Immature natural killer cell (primary cell): ENCODE data around the gene EFNA4. TPM values are rescaled to one million over a fixed set of nuclear protein-coding genes. Genes with fewer than 3 reads are reported as not detected.

Experiments
- DNase-seq, 3 donors: peaks; one replicate each; pipeline ENCODE4 v3.0.0; 2022; ENCODE audit warnings: mixed read lengths in 1 of 3
- H3K27ac Mint-ChIP-seq, 6 donors: one replicate each; pipeline ENCODE4 v1.8.0; 2020; ENCODE audit warnings: mixed read lengths in 6 of 6, mild to moderate bottlenecking in 5 of 6, inconsistent platforms in 4 of 6, moderate library complexity in 3 of 6
- H3K27me3 Mint-ChIP-seq, 3 donors: one replicate each; pipeline ENCODE4 v1.8.0; 2020 to 2021; ENCODE audit warnings: low read depth in 3 of 3, mild to moderate bottlenecking in 3 of 3, mixed read lengths in 3 of 3, moderate library complexity in 3 of 3, inconsistent platforms in 1 of 3
- H3K36me3 Mint-ChIP-seq, 3 donors: one replicate each; pipeline ENCODE4 v1.8.0; 2020; ENCODE audit warnings: mixed read lengths in 3 of 3, inconsistent platforms in 2 of 3, mild to moderate bottlenecking in 2 of 3
- H3K4me1 Mint-ChIP-seq, 2 donors: one replicate each; pipeline ENCODE4 v1.8.0; 2020; ENCODE audit warnings: inconsistent platforms in 2 of 2, mild to moderate bottlenecking in 2 of 2, mixed read lengths in 2 of 2, moderate library complexity in 1 of 2
- H3K4me3 Mint-ChIP-seq, 5 donors: one replicate each; pipeline ENCODE4 v1.8.0; 2020; ENCODE audit warnings: mild to moderate bottlenecking in 5 of 5, mixed read lengths in 5 of 5, inconsistent platforms in 3 of 5, moderate library complexity in 3 of 5
- H3K9me3 Mint-ChIP-seq, 6 donors: one replicate each; pipeline ENCODE4 v1.8.0; 2020; ENCODE audit warnings: mild to moderate bottlenecking in 6 of 6, mixed read lengths in 6 of 6, inconsistent platforms in 4 of 6, moderate library complexity in 3 of 6
- polyA plus RNA-seq, 3 donors: library from polyadenylated mRNA; unstranded; fragments of 300-500 nt; fragmentation: Illumina TruSeq; gene quantifications; one replicate each; pipeline ENCODE4 v1.2.3, GENCODE V29; 2021

Gene EFNA4
- polyA plus RNA-seq, 3 donors from 2014 or later: 1.1 to 3.0 (median 2.6) TPM

- Mint-ChIP-seq H3K4me3 (peak overlapping the region; percentile 27 to 71 (median 51)), H3K27ac (peak overlapping the region in 3 of 6 donors; percentile 28 to 62 (median 45)), H3K36me3 (no peaks in the 10 kb centered on the region), H3K4me1 (peaks cover 33 to 40% of the 10 kb centered on the region in 2 donors), H3K27me3 (peaks cover 16 to 35% (median 23%) of the 10 kb centered on the region in 3 donors), H3K9me3 (peaks cover 0 to 3% (median 0%) of the 10 kb centered on the region in 6 donors)
- peak; percentile 75 to 79 (median 79) for DNase-seq
These were observed 22.7 kb downstream of the EFNA4 start for GRCh38 chr1:155086128-155086741.

- H3K9me3 Mint-ChIP-seq: no peaks in the 10 kb centered on the region
- peaks cover 29 to 36% of the 10 kb centered on the region in 2 donors for H3K4me1 Mint-ChIP-seq
- no peak overlapping the region for H3K27ac Mint-ChIP-seq
- peaks cover 13 to 29% (median 21%) of the 10 kb centered on the region in 3 donors for H3K27me3 Mint-ChIP-seq
- peak overlapping the region in 1 of 5 donors; percentile 5 for H3K4me3 Mint-ChIP-seq
- no peaks in the 10 kb centered on the region for H3K36me3 Mint-ChIP-seq
- no peak for DNase-seq
These were observed 23.5 kb downstream of the EFNA4 start for GRCh38 chr1:155086856-155087535.

GRCh38 chr1:155091071-155092051, 27.8 kb downstream of the EFNA4 start:
- peak; percentile 68 to 75 (median 71) for DNase-seq
- H3K4me3 Mint-ChIP-seq: no peak overlapping the region
- no peaks in the 10 kb centered on the region for H3K36me3 Mint-ChIP-seq
- H3K27ac Mint-ChIP-seq: no peak overlapping the region
- no peaks in the 10 kb centered on the region for H3K9me3 Mint-ChIP-seq
- peaks cover 0 to 7% (median 5%) of the 10 kb centered on the region in 3 donors for H3K27me3 Mint-ChIP-seq
- H3K4me1 Mint-ChIP-seq: peaks cover 1 to 5% of the 10 kb centered on the region in 2 donors

- Mint-ChIP-seq H3K27me3 (peaks cover 0 to 9% (median 8%) of the 10 kb centered on the region in 3 donors), H3K27ac (no peak overlapping the region), H3K9me3 (no peaks in the 10 kb centered on the region), H3K36me3 (no peaks in the 10 kb centered on the region), H3K4me1 (peaks cover 1 to 5% of the 10 kb centered on the region in 2 donors), H3K4me3 (no peak overlapping the region)
- DNase-seq: no peak
These were observed 28.6 kb downstream of the EFNA4 start for GRCh38 chr1:155092131-155092530.

GRCh38 chr1:155092641-155093040, 29.1 kb downstream of the EFNA4 start:
- Mint-ChIP-seq H3K27me3 (peaks cover 0 to 7% (median 6%) of the 10 kb centered on the region in 3 donors), H3K4me1 (peaks cover 1 to 5% of the 10 kb centered on the region in 2 donors), H3K27ac (no peak overlapping the region), H3K4me3 (no peak overlapping the region), H3K9me3 (no peaks in the 10 kb centered on the region), H3K36me3 (no peaks in the 10 kb centered on the region)
- DNase-seq: no peak

DNA sequence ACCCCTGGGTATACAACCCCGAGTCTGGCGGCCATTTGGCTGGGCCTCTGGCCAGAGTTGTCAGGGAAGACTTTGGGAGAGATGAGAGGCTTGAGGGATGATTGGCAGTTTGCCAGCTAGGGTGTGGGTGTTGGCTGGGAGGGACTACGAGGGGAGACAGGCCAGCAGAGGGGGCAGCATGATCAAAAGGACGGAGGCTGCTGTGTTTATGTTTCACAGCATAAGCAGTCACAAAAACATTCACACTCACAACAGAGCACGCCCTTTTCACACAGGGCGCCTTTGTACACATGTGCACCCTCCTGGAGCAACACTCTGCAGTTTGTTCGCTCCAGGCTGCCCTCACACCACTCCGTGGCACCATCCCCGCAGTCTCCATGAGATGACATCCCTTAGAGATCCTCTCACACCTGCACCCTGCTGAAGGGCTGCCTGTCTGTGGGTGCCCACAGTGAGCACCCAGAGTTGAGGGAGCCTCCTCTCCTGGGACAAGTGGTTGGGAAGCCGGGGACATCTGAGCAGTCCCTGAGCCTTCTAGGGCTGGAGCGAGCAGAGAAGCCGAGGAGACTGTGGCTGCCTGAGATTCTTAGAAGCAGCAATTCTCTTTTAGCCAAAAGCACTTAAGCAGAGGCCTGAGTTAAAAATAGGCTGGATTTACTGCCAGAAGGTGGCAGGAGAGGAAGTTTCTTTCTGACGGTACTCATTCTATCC, 30.5 kb downstream of the EFNA4 start:
- Mint-ChIP-seq H3K4me3 (no peak overlapping the region), H3K9me3 (no peaks in the 10 kb centered on the region)
- DNase-seq: no peak

DNA sequence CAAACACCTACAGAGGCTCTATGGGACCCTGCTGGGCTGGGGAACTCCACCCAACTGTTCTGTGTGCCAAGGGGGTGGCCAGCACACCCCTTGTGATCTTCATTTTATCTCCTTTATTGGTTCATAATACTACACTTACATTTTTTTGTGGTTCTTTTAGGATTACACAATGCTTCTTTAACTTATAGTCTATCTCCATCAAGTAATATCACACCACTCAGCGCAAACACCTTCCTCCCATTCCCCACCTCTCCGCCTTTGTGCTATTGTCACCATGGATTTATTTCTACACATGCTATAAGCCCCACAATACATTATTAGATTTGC, 31.0 kb downstream of the EFNA4 start:
- no peaks in the 10 kb centered on the region for H3K36me3 Mint-ChIP-seq
- peaks cover 0 to 7% (median 6%) of the 10 kb centered on the region in 3 donors for H3K27me3 Mint-ChIP-seq
- peaks cover 1 to 5% of the 10 kb centered on the region in 2 donors for H3K4me1 Mint-ChIP-seq
- no peaks in the 10 kb centered on the region for H3K9me3 Mint-ChIP-seq
- no peak for DNase-seq
- H3K4me3 Mint-ChIP-seq: no peak overlapping the region
- H3K27ac Mint-ChIP-seq: no peak overlapping the region

More for the DNA sequence above, 30.5 kb downstream of the EFNA4 start:
- no peak overlapping the region for H3K27ac Mint-ChIP-seq
- H3K36me3 Mint-ChIP-seq: no peaks in the 10 kb centered on the region
- H3K27me3 Mint-ChIP-seq: peaks cover 0 to 7% (median 6%) of the 10 kb centered on the region in 3 donors
- peaks cover 1 to 5% of the 10 kb centered on the region in 2 donors for H3K4me1 Mint-ChIP-seq

DNA sequence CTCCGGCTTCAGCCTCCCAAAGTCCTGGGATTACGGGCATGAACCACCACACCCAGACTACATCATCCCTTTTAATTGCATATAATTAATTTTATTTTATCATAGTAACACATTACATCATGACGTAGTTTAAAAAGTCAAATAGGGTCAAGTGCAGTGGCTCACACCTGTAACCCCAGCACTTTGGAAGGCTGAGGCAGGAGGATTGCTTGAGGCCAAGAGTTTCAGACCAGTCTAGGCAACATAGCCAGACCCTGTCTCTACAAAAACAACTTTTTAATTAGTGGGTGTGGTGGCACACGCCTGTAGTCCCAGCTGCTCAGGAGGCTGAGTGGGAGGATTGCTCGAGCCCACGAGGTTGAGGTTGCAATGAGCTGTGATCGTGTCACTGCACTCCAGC, 35.8 kb downstream of the EFNA4 start:
- H3K4me3 Mint-ChIP-seq: no peak overlapping the region
- no peaks in the 10 kb centered on the region for H3K9me3 Mint-ChIP-seq
- no peak overlapping the region for H3K27ac Mint-ChIP-seq
- H3K36me3 Mint-ChIP-seq: no peaks in the 10 kb centered on the region
- H3K27me3 Mint-ChIP-seq: peaks cover 4 to 7% (median 4%) of the 10 kb centered on the region in 3 donors
- H3K4me1 Mint-ChIP-seq: no peaks in the 10 kb centered on the region
- no peak for DNase-seq

- H3K4me1 Mint-ChIP-seq: no peaks in the 10 kb centered on the region
- no peak overlapping the region for H3K4me3 Mint-ChIP-seq
- no peak overlapping the region for H3K27ac Mint-ChIP-seq
- no peaks in the 10 kb centered on the region for H3K36me3 Mint-ChIP-seq
- no peak for DNase-seq
- peaks cover 0 to 9% (median 0%) of the 10 kb centered on the region in 3 donors for H3K27me3 Mint-ChIP-seq
- H3K9me3 Mint-ChIP-seq: no peaks in the 10 kb centered on the region
These were observed 39.8 kb downstream of the EFNA4 start for GRCh38 chr1:155103325-155103724.

DNA sequence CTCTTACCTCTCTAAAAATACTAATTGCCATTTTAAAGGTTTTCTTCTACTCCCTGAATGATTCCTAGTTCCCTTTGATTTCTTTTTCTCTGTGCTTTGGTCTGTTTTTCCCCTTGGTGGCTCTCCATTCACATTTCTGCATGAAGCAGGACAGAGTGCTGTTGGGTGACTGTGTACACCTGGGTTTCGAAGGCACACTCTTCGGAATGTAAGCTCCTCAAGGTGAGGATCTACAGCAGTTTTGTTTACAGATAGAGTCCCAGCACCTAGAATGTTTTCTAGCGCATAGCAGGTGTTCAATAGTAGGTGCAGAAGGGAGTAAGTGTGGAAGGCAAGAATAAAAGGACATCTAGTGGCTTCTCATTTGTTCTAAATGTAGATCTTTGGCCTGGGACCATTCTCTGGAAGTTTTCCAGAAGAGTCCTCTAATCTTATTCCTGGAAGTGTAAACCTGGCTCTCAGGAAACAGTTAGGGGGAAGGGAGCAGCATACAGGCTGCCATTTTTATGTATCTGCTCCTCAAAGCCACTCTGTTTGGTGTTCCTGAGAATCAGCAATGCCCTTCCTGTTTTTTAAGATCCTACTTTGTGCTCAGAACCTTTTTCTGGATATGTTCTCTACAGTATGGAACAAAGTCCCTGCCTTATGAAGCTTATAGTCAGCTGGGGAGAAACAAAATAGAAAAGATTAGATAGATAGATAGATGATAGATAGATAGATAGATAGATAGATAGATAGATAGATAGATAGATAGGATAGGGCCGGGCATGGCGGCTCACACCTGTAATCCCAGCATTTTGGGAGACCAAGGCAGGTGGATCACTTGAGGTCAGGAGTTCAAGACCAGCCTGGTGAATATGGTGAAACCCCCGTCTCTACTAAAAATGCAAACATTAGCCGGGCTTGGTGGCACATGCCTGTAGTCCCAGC, 41.3 kb downstream of the EFNA4 start:
- no peaks in the 10 kb centered on the region for H3K4me1 Mint-ChIP-seq
- no peaks in the 10 kb centered on the region for H3K9me3 Mint-ChIP-seq
- H3K4me3 Mint-ChIP-seq: no peak overlapping the region
- DNase-seq: no peak
- H3K27me3 Mint-ChIP-seq: peaks cover 0 to 9% (median 0%) of the 10 kb centered on the region in 3 donors
- no peak overlapping the region for H3K27ac Mint-ChIP-seq
- H3K36me3 Mint-ChIP-seq: no peaks in the 10 kb centered on the region

- no peak for DNase-seq
- Mint-ChIP-seq H3K27me3 (peaks cover 0 to 9% (median 0%) of the 10 kb centered on the region in 3 donors), H3K4me1 (no peaks in the 10 kb centered on the region), H3K36me3 (no peaks in the 10 kb centered on the region), H3K27ac (no peak overlapping the region), H3K9me3 (no peaks in the 10 kb centered on the region), H3K4me3 (no peak overlapping the region)
These were observed 42.1 kb downstream of the EFNA4 start for GRCh38 chr1:155105604-155106011.

GRCh38 chr1:155106862-155107261, 43.3 kb downstream of the EFNA4 start:
- no peaks in the 10 kb centered on the region for H3K36me3 Mint-ChIP-seq
- H3K4me1 Mint-ChIP-seq: no peaks in the 10 kb centered on the region
- no peak overlapping the region for H3K4me3 Mint-ChIP-seq
- H3K27me3 Mint-ChIP-seq: peaks cover 0 to 6% (median 0%) of the 10 kb centered on the region in 3 donors
- DNase-seq: no peak
- no peak overlapping the region for H3K27ac Mint-ChIP-seq
- H3K9me3 Mint-ChIP-seq: no peaks in the 10 kb centered on the region
